ENCODE data around the gene NUMBL. TPM values are rescaled to one million over a fixed set of nuclear protein-coding genes. Genes with fewer than 3 reads are reported as not detected.

The NUMBL gene
- total and polyA plus RNA-seq, 2 of the 8 experiments (the other 6 are each of a cell fraction or from before 2014, with no cell fraction given) = 13.5 to 24.8 TPM

- TF ChIP-seq, protein P1, sequence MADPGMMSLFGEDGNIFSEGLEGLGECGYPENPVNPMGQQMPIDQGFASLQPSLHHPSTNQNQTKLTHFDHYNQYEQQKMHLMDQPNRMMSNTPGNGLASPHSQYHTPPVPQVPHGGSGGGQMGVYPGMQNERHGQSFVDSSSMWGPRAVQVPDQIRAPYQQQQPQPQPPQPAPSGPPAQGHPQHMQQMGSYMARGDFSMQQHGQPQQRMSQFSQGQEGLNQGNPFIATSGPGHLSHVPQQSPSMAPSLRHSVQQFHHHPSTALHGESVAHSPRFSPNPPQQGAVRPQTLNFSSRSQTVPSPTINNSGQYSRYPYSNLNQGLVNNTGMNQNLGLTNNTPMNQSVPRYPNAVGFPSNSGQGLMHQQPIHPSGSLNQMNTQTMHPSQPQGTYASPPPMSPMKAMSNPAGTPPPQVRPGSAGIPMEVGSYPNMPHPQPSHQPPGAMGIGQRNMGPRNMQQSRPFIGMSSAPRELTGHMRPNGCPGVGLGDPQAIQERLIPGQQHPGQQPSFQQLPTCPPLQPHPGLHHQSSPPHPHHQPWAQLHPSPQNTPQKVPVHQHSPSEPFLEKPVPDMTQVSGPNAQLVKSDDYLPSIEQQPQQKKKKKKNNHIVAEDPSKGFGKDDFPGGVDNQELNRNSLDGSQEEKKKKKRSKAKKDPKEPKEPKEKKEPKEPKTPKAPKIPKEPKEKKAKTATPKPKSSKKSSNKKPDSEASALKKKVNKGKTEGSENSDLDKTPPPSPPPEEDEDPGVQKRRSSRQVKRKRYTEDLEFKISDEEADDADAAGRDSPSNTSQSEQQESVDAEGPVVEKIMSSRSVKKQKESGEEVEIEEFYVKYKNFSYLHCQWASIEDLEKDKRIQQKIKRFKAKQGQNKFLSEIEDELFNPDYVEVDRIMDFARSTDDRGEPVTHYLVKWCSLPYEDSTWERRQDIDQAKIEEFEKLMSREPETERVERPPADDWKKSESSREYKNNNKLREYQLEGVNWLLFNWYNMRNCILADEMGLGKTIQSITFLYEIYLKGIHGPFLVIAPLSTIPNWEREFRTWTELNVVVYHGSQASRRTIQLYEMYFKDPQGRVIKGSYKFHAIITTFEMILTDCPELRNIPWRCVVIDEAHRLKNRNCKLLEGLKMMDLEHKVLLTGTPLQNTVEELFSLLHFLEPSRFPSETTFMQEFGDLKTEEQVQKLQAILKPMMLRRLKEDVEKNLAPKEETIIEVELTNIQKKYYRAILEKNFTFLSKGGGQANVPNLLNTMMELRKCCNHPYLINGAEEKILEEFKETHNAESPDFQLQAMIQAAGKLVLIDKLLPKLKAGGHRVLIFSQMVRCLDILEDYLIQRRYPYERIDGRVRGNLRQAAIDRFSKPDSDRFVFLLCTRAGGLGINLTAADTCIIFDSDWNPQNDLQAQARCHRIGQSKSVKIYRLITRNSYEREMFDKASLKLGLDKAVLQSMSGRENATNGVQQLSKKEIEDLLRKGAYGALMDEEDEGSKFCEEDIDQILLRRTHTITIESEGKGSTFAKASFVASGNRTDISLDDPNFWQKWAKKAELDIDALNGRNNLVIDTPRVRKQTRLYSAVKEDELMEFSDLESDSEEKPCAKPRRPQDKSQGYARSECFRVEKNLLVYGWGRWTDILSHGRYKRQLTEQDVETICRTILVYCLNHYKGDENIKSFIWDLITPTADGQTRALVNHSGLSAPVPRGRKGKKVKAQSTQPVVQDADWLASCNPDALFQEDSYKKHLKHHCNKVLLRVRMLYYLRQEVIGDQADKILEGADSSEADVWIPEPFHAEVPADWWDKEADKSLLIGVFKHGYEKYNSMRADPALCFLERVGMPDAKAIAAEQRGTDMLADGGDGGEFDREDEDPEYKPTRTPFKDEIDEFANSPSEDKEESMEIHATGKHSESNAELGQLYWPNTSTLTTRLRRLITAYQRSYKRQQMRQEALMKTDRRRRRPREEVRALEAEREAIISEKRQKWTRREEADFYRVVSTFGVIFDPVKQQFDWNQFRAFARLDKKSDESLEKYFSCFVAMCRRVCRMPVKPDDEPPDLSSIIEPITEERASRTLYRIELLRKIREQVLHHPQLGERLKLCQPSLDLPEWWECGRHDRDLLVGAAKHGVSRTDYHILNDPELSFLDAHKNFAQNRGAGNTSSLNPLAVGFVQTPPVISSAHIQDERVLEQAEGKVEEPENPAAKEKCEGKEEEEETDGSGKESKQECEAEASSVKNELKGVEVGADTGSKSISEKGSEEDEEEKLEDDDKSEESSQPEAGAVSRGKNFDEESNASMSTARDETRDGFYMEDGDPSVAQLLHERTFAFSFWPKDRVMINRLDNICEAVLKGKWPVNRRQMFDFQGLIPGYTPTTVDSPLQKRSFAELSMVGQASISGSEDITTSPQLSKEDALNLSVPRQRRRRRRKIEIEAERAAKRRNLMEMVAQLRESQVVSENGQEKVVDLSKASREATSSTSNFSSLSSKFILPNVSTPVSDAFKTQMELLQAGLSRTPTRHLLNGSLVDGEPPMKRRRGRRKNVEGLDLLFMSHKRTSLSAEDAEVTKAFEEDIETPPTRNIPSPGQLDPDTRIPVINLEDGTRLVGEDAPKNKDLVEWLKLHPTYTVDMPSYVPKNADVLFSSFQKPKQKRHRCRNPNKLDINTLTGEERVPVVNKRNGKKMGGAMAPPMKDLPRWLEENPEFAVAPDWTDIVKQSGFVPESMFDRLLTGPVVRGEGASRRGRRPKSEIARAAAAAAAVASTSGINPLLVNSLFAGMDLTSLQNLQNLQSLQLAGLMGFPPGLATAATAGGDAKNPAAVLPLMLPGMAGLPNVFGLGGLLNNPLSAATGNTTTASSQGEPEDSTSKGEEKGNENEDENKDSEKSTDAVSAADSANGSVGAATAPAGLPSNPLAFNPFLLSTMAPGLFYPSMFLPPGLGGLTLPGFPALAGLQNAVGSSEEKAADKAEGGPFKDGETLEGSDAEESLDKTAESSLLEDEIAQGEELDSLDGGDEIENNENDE (IDR thresholded peaks at IDR 0.05; ENCODE audit: insufficient replicate concordance, low read length) = no peak
Observed at GRCh38 chr19:40659566-40659965, 30.9 kb downstream of the NUMBL start (continued).
